Measurements from ENCODE around the gene SOCS7. TPM values are rescaled to one million over a fixed set of nuclear protein-coding genes. Genes with fewer than 3 reads are reported as not detected.
A peak's percentile ranks its signal among the peaks of the same experiment; 100 is the strongest.

Gene SOCS7
- total RNA-seq, 1 donor from 2014 or later: 33.6 TPM

GRCh38 chr17:38448208-38448771, 96.6 kb downstream of the SOCS7 start:
- TF ChIP-seq CTCF (IDR thresholded peaks at IDR 0.05; ENCODE audit: unreplicated experiment): no peak
- H3K4me1 Mint-ChIP-seq: peaks cover 56% of the 10 kb centered on the region

GRCh38 chr17:38449364-38449763, 97.7 kb downstream of the SOCS7 start:
- no peaks in the 10 kb centered on the region for H3K9me3 Mint-ChIP-seq
- peak in 1 of 2 experiments; percentile 49 for DNase-seq (ENCODE audit: low spot score in 2 of 2, unreplicated experiment in 2 of 2)
- H3K36me3 Mint-ChIP-seq: no peaks in the 10 kb centered on the region
- peaks cover 54% of the 10 kb centered on the region for H3K4me1 Mint-ChIP-seq
- no peak for TF ChIP-seq CTCF (IDR thresholded peaks at IDR 0.05; ENCODE audit: unreplicated experiment)
- no peaks in the 10 kb centered on the region for H3K27me3 Mint-ChIP-seq (ENCODE audit: low read depth)
- H3K27ac Mint-ChIP-seq: peak overlapping the region; percentile 98
- peak overlapping the region; percentile 5 for H3K4me3 Mint-ChIP-seq

More at GRCh38 chr17:38448208-38448771, 96.6 kb downstream of the SOCS7 start:
- peak overlapping the region; percentile 54 for H3K27ac Mint-ChIP-seq
- no peaks in the 10 kb centered on the region for H3K36me3 Mint-ChIP-seq
- no peak overlapping the region for H3K4me3 Mint-ChIP-seq
- no peaks in the 10 kb centered on the region for H3K9me3 Mint-ChIP-seq
- no peak for DNase-seq (ENCODE audit: low spot score in 2 of 2, unreplicated experiment in 2 of 2)
- H3K27me3 Mint-ChIP-seq (ENCODE audit: low read depth): no peaks in the 10 kb centered on the region

- H3K4me3 Mint-ChIP-seq: peak overlapping the region; percentile 42
- no peak for TF ChIP-seq CTCF (IDR thresholded peaks at IDR 0.05; ENCODE audit: unreplicated experiment)
- no peaks in the 10 kb centered on the region for H3K27me3 Mint-ChIP-seq (ENCODE audit: low read depth)
- H3K9me3 Mint-ChIP-seq: no peaks in the 10 kb centered on the region
- no peaks in the 10 kb centered on the region for H3K36me3 Mint-ChIP-seq
- H3K27ac Mint-ChIP-seq: peak overlapping the region; percentile 96
- DNase-seq (ENCODE audit: low spot score in 2 of 2, unreplicated experiment in 2 of 2): no peak
- H3K4me1 Mint-ChIP-seq: peaks cover 62% of the 10 kb centered on the region
Measured at GRCh38 chr17:38450557-38451029, 98.9 kb downstream of the SOCS7 start.

- Mint-ChIP-seq H3K9me3 (no peaks in the 10 kb centered on the region), H3K27me3 (ENCODE audit: low read depth) (no peaks in the 10 kb centered on the region), H3K36me3 (no peaks in the 10 kb centered on the region), H3K4me1 (peaks cover 67% of the 10 kb centered on the region), H3K27ac (peak overlapping the region; percentile 96), H3K4me3 (peak overlapping the region; percentile 73)
- TF ChIP-seq CTCF (IDR thresholded peaks at IDR 0.05; ENCODE audit: unreplicated experiment): no peak
- peak in 1 of 2 experiments; percentile 70 for DNase-seq (ENCODE audit: low spot score in 2 of 2, unreplicated experiment in 2 of 2)
Measured at GRCh38 chr17:38451030-38451839, 99.6 kb downstream of the SOCS7 start.

GRCh38 chr17:38451840-38452529, 100.3 kb downstream of the SOCS7 start:
- H3K9me3 Mint-ChIP-seq: no peaks in the 10 kb centered on the region
- DNase-seq (ENCODE audit: low spot score in 2 of 2, unreplicated experiment in 2 of 2): peak in 1 of 2 experiments; percentile 62
- no peaks in the 10 kb centered on the region for H3K27me3 Mint-ChIP-seq (ENCODE audit: low read depth)
- H3K4me3 Mint-ChIP-seq: peak overlapping the region; percentile 73
- H3K27ac Mint-ChIP-seq: peak overlapping the region; percentile 96
- H3K36me3 Mint-ChIP-seq: no peaks in the 10 kb centered on the region
- H3K4me1 Mint-ChIP-seq: peaks cover 72% of the 10 kb centered on the region
- TF ChIP-seq CTCF (IDR thresholded peaks at IDR 0.05; ENCODE audit: unreplicated experiment): no peak
